SK-N-SH (cell line): ENCODE results near the gene ISYNA1. TPM values are rescaled to one million over a fixed set of nuclear protein-coding genes. Genes with fewer than 3 reads are reported as not detected.

ENCODE experiments used
- CTCF ChIA-PET: fragments of 300-600, 350-600 bp; formaldehyde crosslinking; extraction: SDS; loops from one replicate; lab custom pipeline; 2021; lab: Yijun Ruan, JAX
- POLR2A ChIA-PET: fragments of 350-600 bp; sonication (Branson Sonifier 250); formaldehyde crosslinking; extraction: SDS; loops from one replicate; lab custom pipeline; 2020; ENCODE audit warnings: antibody characterized with exemption, inconsistent platforms; lab: Yijun Ruan, JAX
- DNase-seq: peaks from one replicate; pipeline ENCODE4 v3.0.0; 2012
- H2AFZ ChIP-seq: fragments of 200-600 bp; sonication (generic); 2 replicates; pipeline ENCODE4 v1.8.1; 2016; ENCODE audit warnings: antibody characterized with exemption, mild to moderate bottlenecking, low read depth
- H3F3A ChIP-seq: fragments of 200-600 bp; sonication (generic); replicated peaks from 2 replicates; pipeline ENCODE3; 2016; ENCODE audit warnings: antibody characterized with exemption, mild to moderate bottlenecking; ENCODE audit not compliant: insufficient read depth
- H3K27ac ChIP-seq, 2 experiments: fragments of 200-500 bp in 1 of 2; fragments of 200-600 bp in 1 of 2; sonication (Bioruptor generic) in 1 of 2; sonication (generic), shearing (Covaris generic) in 1 of 2; 2 replicates each; pipeline versions ENCODE4 v1.5.1 to v1.6.1; 2014 to 2016; ENCODE audit warnings: low read depth in 2 of 2, inconsistent platforms in 1 of 2, low read length in 1 of 2, mild to moderate bottlenecking in 1 of 2, mixed read lengths in 1 of 2
- H3K27me3 ChIP-seq: fragments of 200-600 bp; sonication (generic), shearing (Covaris generic); 2 replicates; pipeline ENCODE4 v1.6.1; 2016; ENCODE audit warnings: mixed run types; ENCODE audit not compliant: insufficient read depth
- H3K36me3 ChIP-seq, 2 experiments: fragments of 200-500 bp in 1 of 2; fragments of 200-600 bp in 1 of 2; sonication (Bioruptor generic) in 1 of 2; sonication (generic) in 1 of 2; replicated peaks in 1 of 2; 2 replicates each; pipeline versions ENCODE3 to v1.5.1; 2014 to 2016; ENCODE audit warnings: low read length in 1 of 2, mild to moderate bottlenecking in 1 of 2; ENCODE audit not compliant: insufficient read depth in 2 of 2, control insufficient read depth in 1 of 2
- H3K4me1 ChIP-seq, 2 experiments: fragments of 200-500 bp in 1 of 2; fragments of 200-600 bp in 1 of 2; sonication (Bioruptor generic) in 1 of 2; sonication (generic), shearing (Covaris generic) in 1 of 2; 2 replicates each; pipeline versions ENCODE4 v1.5.1 to v1.6.1; 2014 to 2016; ENCODE audit warnings: low read depth in 1 of 2, low read length in 1 of 2, mixed run types in 1 of 2; ENCODE audit not compliant: insufficient read depth in 2 of 2, control insufficient read depth in 1 of 2
- H3K4me2 ChIP-seq: fragments of 200-600 bp; sonication (generic), shearing (Covaris generic); 2 replicates; pipeline ENCODE4 v1.6.1; 2017; ENCODE audit warnings: mixed run types
- H3K4me3 ChIP-seq, 2 experiments: fragments of 200-500 bp in 1 of 2; fragments of 200-600 bp in 1 of 2; sonication (Bioruptor generic) in 1 of 2; sonication (generic), shearing (Covaris generic) in 1 of 2; 2 replicates each; pipeline versions ENCODE4 v1.5.1 to v1.8.1; 2014 to 2016; ENCODE audit warnings: low read depth in 2 of 2, inconsistent platforms in 1 of 2, low read length in 1 of 2, mild to moderate bottlenecking in 1 of 2, mixed read lengths in 1 of 2, moderate library complexity in 1 of 2
- H3K79me2 ChIP-seq: fragments of 200-600 bp; sonication (generic); 2 replicates; pipeline ENCODE4 v1.8.1; 2017; ENCODE audit warnings: mild to moderate bottlenecking; ENCODE audit not compliant: insufficient read depth
- H3K9ac ChIP-seq: fragments of 200-600 bp; sonication (generic); 2 replicates; pipeline ENCODE4 v1.6.1; 2017; ENCODE audit warnings: mixed run types
- H3K9me2 ChIP-seq: fragments of 200-600 bp; sonication (generic); 2 replicates; pipeline ENCODE4 v1.6.1; 2017; ENCODE audit warnings: mixed run types
- H3K9me3 ChIP-seq: fragments of 200-600 bp; sonication (generic); 2 replicates; pipeline ENCODE4 v1.6.1; 2017; ENCODE audit warnings: mixed run types, mild to moderate bottlenecking, moderate library complexity
- H4K20me1 ChIP-seq: fragments of 200-600 bp; sonication (generic); 2 replicates; pipeline ENCODE4 v1.6.1; 2017; ENCODE audit warnings: mild to moderate bottlenecking, mixed run types; ENCODE audit not compliant: insufficient read depth
- CHD2 ChIP-seq: fragments of 150-350 bp; IDR thresholded peaks from 2 replicates; pipeline ENCODE4 v1.6.1; 2018; ENCODE audit warnings: low read length; ENCODE audit not compliant: partially characterized antibody
- IRF3 ChIP-seq: fragments of 150-350 bp; IDR thresholded peaks from 2 replicates; pipeline ENCODE4 v1.6.1; 2016; ENCODE audit warnings: mild to moderate bottlenecking, low read depth, low read length
- JUND ChIP-seq: IDR thresholded peaks from 2 replicates; pipeline ENCODE4 v1.4.0; 2012
- MAX ChIP-seq: IDR thresholded peaks from 2 replicates; pipeline ENCODE4 v1.4.0; 2012; ENCODE audit warnings: low read depth
- MEF2A ChIP-seq: IDR thresholded peaks from 2 replicates; pipeline ENCODE4 v1.4.0; 2012; ENCODE audit warnings: low read depth, borderline replicate concordance
- REST ChIP-seq: IDR thresholded peaks from 2 replicates; pipeline ENCODE4 v1.6.1; 2012; ENCODE audit warnings: mild to moderate bottlenecking, low read depth, low read length, moderate library complexity
- SIN3A ChIP-seq: IDR thresholded peaks from 2 replicates; pipeline ENCODE4 v1.6.1; 2012; ENCODE audit warnings: low read depth, mild to moderate bottlenecking, low read length, moderate library complexity, borderline replicate concordance
- TAF1 ChIP-seq: IDR thresholded peaks from 2 replicates; pipeline ENCODE4 v1.6.1; 2012; ENCODE audit warnings: low read depth, mild to moderate bottlenecking, low read length, moderate library complexity, borderline replicate concordance
- USF2 ChIP-seq: fragments of 150-350 bp; IDR thresholded peaks from 2 replicates; pipeline ENCODE4 v1.6.1; 2017; ENCODE audit warnings: antibody characterized with exemption, low read length, low read depth, borderline replicate concordance
- WGBS: methylation state at CpG from one replicate; pipeline ENCODE4 v1.1.6; 2017; ENCODE audit warnings: low lambda C conversion rate; 5-methylcytosine and 5-hydroxymethylcytosine counted together
- polyA plus RNA-seq, 3 experiments: library from polyadenylated mRNA; depleted of rRNA; stranded (reverse); fragments of >200 nt; gene quantifications; 2 replicates each; pipeline ENCODE4 v1.2.3, GENCODE V29; 2012
- TF ChIP-seq, protein P1 (sequence below): IDR thresholded peaks from 2 replicates; pipeline ENCODE4 v1.4.0; 2012; ENCODE audit warnings: low read depth, borderline replicate concordance

The ISYNA1 gene
- polyA plus RNA-seq, 1 of the 3 experiments (the other 2 are of a cell fraction), result 48.0 TPM

- CTCF ChIA-PET, result interaction anchor here (0.8 to 12.1 kb wide), 19 partner anchors 9 to 227 kb away, joined by 3 to 217 read pairs (median 5); partner anchors contain the start of genes GDF15, JUND, LRRC25 and LSM4
- Histone ChIP-seq H2AFZ (no peak overlapping the region), H3K27ac (peak overlapping the region in 1 of 2 experiments; percentile 83; a peak in 2 of 4 replicates), H4K20me1 (peaks cover 37% of the 10 kb centered on the region; the same call in 1 of the 2 replicates), H3K27me3 (no peaks in the 10 kb centered on the region), H3K9me3 (no peaks in the 10 kb centered on the region), H3K4me3 (peak overlapping the region; percentile 68 to 74), H3K4me2 (peak overlapping the region; percentile 90), H3K9ac (peak overlapping the region; percentile 71), H3K4me1 (peaks cover 35 to 47% of the 10 kb centered on the region in 2 experiments; a peak in 3 of 4 replicates), H3K79me2 (peaks cover 51% of the 10 kb centered on the region), H3K9me2 (no peaks in the 10 kb centered on the region), H3F3A (peaks cover 21% of the 10 kb centered on the region), H3K36me3 (peaks cover 0 to 5% of the 10 kb centered on the region in 2 experiments)
- POLR2A ChIA-PET, result interaction anchor here (0.6 to 2.2 kb wide), 5 partner anchors 13 to 139 kb away, joined by 3 to 13 read pairs (median 4); partner anchors contain the start of gene JUND
- 1% methylated on average over 17 of the region's 97 CpGs for WGBS
- TF ChIP-seq MAX (0 out of 2 replicates have a peak, but pooled peaks have one; percentile 25), USF2 (no peak), IRF3 (no peak), SIN3A (peak; percentile 64; the same call in 1 of the 2 replicates), REST (no peak), CHD2 (peak; percentile 95), JUND (no peak), TAF1 (no peak), MEF2A (no peak)
- TF ChIP-seq, protein P1, sequence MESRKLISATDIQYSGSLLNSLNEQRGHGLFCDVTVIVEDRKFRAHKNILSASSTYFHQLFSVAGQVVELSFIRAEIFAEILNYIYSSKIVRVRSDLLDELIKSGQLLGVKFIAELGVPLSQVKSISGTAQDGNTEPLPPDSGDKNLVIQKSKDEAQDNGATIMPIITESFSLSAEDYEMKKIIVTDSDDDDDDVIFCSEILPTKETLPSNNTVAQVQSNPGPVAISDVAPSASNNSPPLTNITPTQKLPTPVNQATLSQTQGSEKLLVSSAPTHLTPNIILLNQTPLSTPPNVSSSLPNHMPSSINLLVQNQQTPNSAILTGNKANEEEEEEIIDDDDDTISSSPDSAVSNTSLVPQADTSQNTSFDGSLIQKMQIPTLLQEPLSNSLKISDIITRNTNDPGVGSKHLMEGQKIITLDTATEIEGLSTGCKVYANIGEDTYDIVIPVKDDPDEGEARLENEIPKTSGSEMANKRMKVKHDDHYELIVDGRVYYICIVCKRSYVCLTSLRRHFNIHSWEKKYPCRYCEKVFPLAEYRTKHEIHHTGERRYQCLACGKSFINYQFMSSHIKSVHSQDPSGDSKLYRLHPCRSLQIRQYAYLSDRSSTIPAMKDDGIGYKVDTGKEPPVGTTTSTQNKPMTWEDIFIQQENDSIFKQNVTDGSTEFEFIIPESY, result peak; percentile 57; the same call in 1 of the 2 replicates
- peak; percentile 79 for DNase-seq
These were observed 18.1 kb downstream of the ISYNA1 start for GRCh38 chr19:18419699-18420460.
